Left lung (tissue), 10 donors: Measurements from ENCODE around the gene IKZF1. TPM values are rescaled to one million over a fixed set of nuclear protein-coding genes. Genes with fewer than 3 reads are reported as not detected.

Source experiments
- ATAC-seq: fragments of 200-7000 bp; cut with Tn5 transposase; one replicate; pipeline ENCODE4 v1.9.1; 2020; ENCODE audit warnings: moderate library complexity
- DNase-seq, 4 donors: peaks; one replicate each; pipeline ENCODE4 v3.0.0-alpha.2; 2013 to 2020
- H3K27ac ChIP-seq, 2 donors: fragments of 200-600 bp; sonication (generic) in 1 of 2; one replicate each; pipeline versions ENCODE4 v1.5.0 to v1.8.0; 2020 to 2021
- H3K27me3 ChIP-seq, 2 donors: fragments of 200-600 bp; sonication (generic) in 1 of 2; one replicate each; pipeline versions ENCODE4 v1.5.0 to v1.8.0; 2020 to 2021
- H3K36me3 ChIP-seq, 2 donors: fragments of 200-600 bp; sonication (generic) in 1 of 2; one replicate each; pipeline versions ENCODE4 v1.5.0 to v1.8.0; 2020 to 2021
- H3K4me1 ChIP-seq, 2 donors: fragments of 200-600 bp; one replicate each; pipeline ENCODE4 v1.8.0; 2021
- H3K4me3 ChIP-seq, 2 donors: fragments of 200-600 bp; sonication (generic) in 1 of 2; one replicate each; pipeline versions ENCODE4 v1.5.0 to v1.8.0; 2020 to 2021; ENCODE audit warnings: mild to moderate bottlenecking in 1 of 2
- H3K9me3 ChIP-seq, 2 donors: fragments of 200-600 bp; sonication (generic) in 1 of 2; one replicate each; pipeline versions ENCODE4 v1.5.0 to v1.8.0; 2020 to 2021
- CTCF ChIP-seq, 2 donors: fragments of 200-600 bp; sonication (generic) in 1 of 2; IDR thresholded peaks; one replicate each; pipeline versions ENCODE4 v1.5.0 to v1.8.0; 2021; ENCODE audit warnings: antibody characterized with exemption in 2 of 2
- intact Hi-C, 2 donors: fragments of 100-400 bp; cut with DNase I; formaldehyde crosslinking; loops; one replicate each; pipeline versions ENCODE4 v1.11.2 to v1.14.2; 2022
- polyA plus RNA-seq, 6 donors: library from polyadenylated mRNA; unstranded; fragments of 120-200 nt; gene quantifications; one replicate each; pipeline ENCODE4 v1.2.1, GENCODE V29; 2013; ENCODE audit not compliant: insufficient read length in 6 of 6
- total RNA-seq, 2 donors: library from RNA; stranded (reverse); fragmentation: NEBNext Ultra II Directional; extraction: Animal tissue kit (Norgen Biotek cat#: 25700); gene quantifications; one replicate each; pipeline ENCODE4 v1.2.1, GENCODE V29; 2021
- donor health status: DM: no; HTN: yes; CAD: no.
- donor health status: DM: no; HTN: no; CAD: no.

Gene IKZF1
- total and polyA plus RNA-seq, 8 donors, result 1.9 to 50.2 (median 2.3) TPM

- H3K27me3 ChIP-seq, result no peaks in the 10 kb centered on the region
- H3K27ac ChIP-seq, result peak overlapping the region in 1 of 2 donors; percentile 90
- H3K4me3 ChIP-seq, result no peak overlapping the region
- no peaks in the 10 kb centered on the region for H3K9me3 ChIP-seq
- intact Hi-C loops, result no loop called here
- peaks cover 0 to 82% of the 10 kb centered on the region in 2 donors for H3K4me1 ChIP-seq
- H3K36me3 ChIP-seq, result peaks cover 0 to 5% of the 10 kb centered on the region in 2 donors
- ATAC-seq (no peak), DNase-seq (no peak)
- TF ChIP-seq CTCF (IDR thresholded peaks at IDR 0.05), result no peak
These were observed 52.4 kb downstream of the IKZF1 start for GRCh38 chr7:50356945-50357268.

- ATAC-seq (no peak), DNase-seq (no peak)
- intact Hi-C loops, result no loop called here
- no peak for TF ChIP-seq CTCF (IDR thresholded peaks at IDR 0.05)
- H3K27me3 ChIP-seq, result no peaks in the 10 kb centered on the region
- H3K9me3 ChIP-seq, result no peaks in the 10 kb centered on the region
- H3K27ac ChIP-seq, result peak overlapping the region in 1 of 2 donors; percentile 90
- H3K36me3 ChIP-seq, result peaks cover 0 to 5% of the 10 kb centered on the region in 2 donors
- peaks cover 0 to 82% of the 10 kb centered on the region in 2 donors for H3K4me1 ChIP-seq
- H3K4me3 ChIP-seq, result no peak overlapping the region
These were observed 52.9 kb downstream of the IKZF1 start for GRCh38 chr7:50357426-50357825.

GRCh38 chr7:50358041-50358705 lies 53.7 kb downstream of the IKZF1 start:
- intact Hi-C loops, result no loop called here
- H3K27ac ChIP-seq, result peak overlapping the region in 1 of 2 donors; percentile 90
- TF ChIP-seq CTCF (IDR thresholded peaks at IDR 0.05), result no peak

GRCh38 chr7:50358779-50359178 lies 54.3 kb downstream of the IKZF1 start:
- TF ChIP-seq CTCF (IDR thresholded peaks at IDR 0.05), result no peak
- Histone ChIP-seq H3K4me3 (no peak overlapping the region), H3K9me3 (no peaks in the 10 kb centered on the region), H3K27me3 (no peaks in the 10 kb centered on the region), H3K4me1 (peaks cover 0 to 78% of the 10 kb centered on the region in 2 donors), H3K36me3 (peaks cover 0 to under 1% of the 10 kb centered on the region in 2 donors), H3K27ac (peak overlapping the region in 1 of 2 donors; percentile 90)
- DNase-seq, result no peak
- intact Hi-C loops, result no loop called here
- ATAC-seq, result no peak

More at GRCh38 chr7:50358041-50358705, 53.7 kb downstream of the IKZF1 start:
- Histone ChIP-seq H3K27me3 (no peaks in the 10 kb centered on the region), H3K4me1 (peaks cover 0 to 83% of the 10 kb centered on the region in 2 donors), H3K36me3 (peaks cover 0 to 5% of the 10 kb centered on the region in 2 donors), H3K9me3 (no peaks in the 10 kb centered on the region), H3K4me3 (no peak overlapping the region)
- ATAC-seq, result no peak
- DNase-seq, result no peak

GRCh38 chr7:50359258-50359994 lies 54.9 kb downstream of the IKZF1 start:
- Histone ChIP-seq H3K27me3 (no peaks in the 10 kb centered on the region), H3K27ac (peak overlapping the region in 1 of 2 donors; percentile 90), H3K9me3 (no peaks in the 10 kb centered on the region), H3K4me1 (peaks cover 0 to 75% of the 10 kb centered on the region in 2 donors), H3K36me3 (no peaks in the 10 kb centered on the region), H3K4me3 (no peak overlapping the region)
- intact Hi-C loops, result no loop called here
- DNase-seq (no peak), ATAC-seq (no peak)
- TF ChIP-seq CTCF (IDR thresholded peaks at IDR 0.05), result no peak
